Neutrophil (primary cell): ENCODE data around the gene SQSTM1.
A peak's percentile ranks its signal among the peaks of the same experiment; 100 is the strongest.

Experiments
- H3K27ac ChIP-seq: fragments of 200-600 bp; sonication (generic); 2 replicates; pipeline ENCODE4 v1.5.1; 2016; ENCODE audit warnings: mild to moderate bottlenecking, moderate library complexity
- H3K27me3 ChIP-seq: fragments of 200-600 bp; sonication (generic); 2 replicates; pipeline ENCODE4 v1.6.0; 2016; ENCODE audit warnings: mild to moderate bottlenecking
- H3K36me3 ChIP-seq: fragments of 200-600 bp; sonication (generic); 2 replicates; pipeline ENCODE4 v1.5.1; 2017
- H3K4me1 ChIP-seq, 2 experiments: fragments of 200-600 bp in 1 of 2; sonication (generic) in 1 of 2; 1 replicate in 1 of 2; 2 replicates in 1 of 2; pipeline versions ENCODE4 v1.5.1 to v1.6.1; 2013 to 2016; ENCODE audit warnings: low read depth in 1 of 2, low read length in 1 of 2, mild to moderate bottlenecking in 1 of 2, moderate library complexity in 1 of 2; ENCODE audit not compliant: control insufficient read depth in 1 of 2, insufficient read depth in 1 of 2
- H3K4me3 ChIP-seq, 2 experiments: fragments of 200-600 bp in 1 of 2; sonication (generic) in 1 of 2; 1 replicate in 1 of 2; 2 replicates in 1 of 2; pipeline ENCODE4 v1.5.1; 2013 to 2016; ENCODE audit warnings: low read depth in 1 of 2, low read length in 1 of 2, mild to moderate bottlenecking in 1 of 2, moderate library complexity in 1 of 2
- H3K9me3 ChIP-seq: fragments of 200-600 bp; sonication (generic); 2 replicates; pipeline ENCODE4 v1.5.1; 2016
- CTCF ChIP-seq: fragments of 200-600 bp; sonication (generic); IDR thresholded peaks from 2 replicates; pipeline ENCODE4 v1.5.1; 2016; ENCODE audit warnings: antibody characterized with exemption

SQSTM1 gene

GRCh38 chr5:179827680-179828079 lies 7.0 kb downstream of the SQSTM1 start:
- Histone ChIP-seq H3K27me3 (no peaks in the 10 kb centered on the region), H3K4me3 (no peak overlapping the region), H3K9me3 (no peaks in the 10 kb centered on the region), H3K27ac (peak overlapping the region; percentile 62), H3K4me1 (peaks cover 0 to 7% of the 10 kb centered on the region in 2 experiments), H3K36me3 (peaks cover 100% of the 10 kb centered on the region)
- peak; percentile 9 for TF ChIP-seq CTCF

- H3K36me3 ChIP-seq = peaks cover 100% of the 10 kb centered on the region
Measured at GRCh38 chr5:179828756-179829421, 8.2 kb downstream of the SQSTM1 start.

GRCh38 chr5:179829732-179830435 lies 9.2 kb downstream of the SQSTM1 start:
- no peaks in the 10 kb centered on the region for H3K27me3 ChIP-seq
- H3K27ac ChIP-seq = no peak overlapping the region
- no peak overlapping the region for H3K4me3 ChIP-seq
- no peaks in the 10 kb centered on the region for H3K9me3 ChIP-seq
- H3K36me3 ChIP-seq = peaks cover 97% of the 10 kb centered on the region
- no peak for TF ChIP-seq CTCF
- H3K4me1 ChIP-seq = peaks cover 0 to 6% of the 10 kb centered on the region in 2 experiments

More at GRCh38 chr5:179828756-179829421, 8.2 kb downstream of the SQSTM1 start:
- no peaks in the 10 kb centered on the region for H3K27me3 ChIP-seq
- H3K4me3 ChIP-seq = no peak overlapping the region
- no peaks in the 10 kb centered on the region for H3K9me3 ChIP-seq
- peaks cover 0 to 6% of the 10 kb centered on the region in 2 experiments for H3K4me1 ChIP-seq
- TF ChIP-seq CTCF = no peak
- no peak overlapping the region for H3K27ac ChIP-seq

GRCh38 chr5:179830818-179831468 lies 10.2 kb downstream of the SQSTM1 start:
- Histone ChIP-seq H3K4me3 (no peak overlapping the region), H3K27ac (no peak overlapping the region), H3K9me3 (no peaks in the 10 kb centered on the region), H3K27me3 (no peaks in the 10 kb centered on the region), H3K36me3 (peaks cover 95% of the 10 kb centered on the region), H3K4me1 (peaks cover 0 to 6% of the 10 kb centered on the region in 2 experiments)
- no peak for TF ChIP-seq CTCF

GRCh38 chr5:179832039-179832745 lies 11.5 kb downstream of the SQSTM1 start:
- Histone ChIP-seq H3K9me3 (no peaks in the 10 kb centered on the region), H3K36me3 (peaks cover 95% of the 10 kb centered on the region), H3K4me3 (no peak overlapping the region), H3K27ac (no peak overlapping the region), H3K27me3 (no peaks in the 10 kb centered on the region), H3K4me1 (peaks cover 0 to 6% of the 10 kb centered on the region in 2 experiments)
- TF ChIP-seq CTCF = no peak
